ENCODE results near the gene DLEU7.

The DLEU7 gene

GRCh38 chr13:50843257-50844083, at the start of gene DLEU7:
Gene DLEU7, minus strand, starts transcription at chr13:50843692. Its CDS starts 46 bp downstream, at chr13:50843646.
- no peak for FAIRE-seq

- FAIRE-seq, result no peak
Observed at GRCh38 chr13:50892210-50892944, 48.9 kb upstream of the DLEU7 start.

- no peak for FAIRE-seq
Observed at GRCh38 chr13:50891206-50891605, 47.7 kb upstream of the DLEU7 start.

GRCh38 chr13:50889317-50889716, 45.8 kb upstream of the DLEU7 start:
- FAIRE-seq, result no peak

GRCh38 chr13:50888362-50888761, 44.9 kb upstream of the DLEU7 start:
- FAIRE-seq, result no peak

GRCh38 chr13:50887151-50887550, 43.7 kb upstream of the DLEU7 start:
- no peak for FAIRE-seq

- no peak for FAIRE-seq
Observed at GRCh38 chr13:50884265-50884664, 40.8 kb upstream of the DLEU7 start.

GRCh38 chr13:50883728-50884127, 40.2 kb upstream of the DLEU7 start:
- no peak for FAIRE-seq

- peak; percentile 77 for FAIRE-seq
Observed at GRCh38 chr13:50882816-50883435, 39.4 kb upstream of the DLEU7 start.

GRCh38 chr13:50873991-50874390, 30.5 kb upstream of the DLEU7 start:
- no peak for FAIRE-seq

- no peak for FAIRE-seq
Observed at GRCh38 chr13:50873467-50873866, 30.0 kb upstream of the DLEU7 start.

GRCh38 chr13:50871405-50871804, 27.9 kb upstream of the DLEU7 start:
- no peak for FAIRE-seq

GRCh38 chr13:50867637-50867945, 24.1 kb upstream of the DLEU7 start:
- no peak for FAIRE-seq

- no peak for FAIRE-seq
Observed at GRCh38 chr13:50866817-50867636, 23.5 kb upstream of the DLEU7 start.

- no peak for FAIRE-seq
Observed at GRCh38 chr13:50864492-50864891, 21.0 kb upstream of the DLEU7 start.

- FAIRE-seq, result no peak
Observed at GRCh38 chr13:50855681-50856080, 12.2 kb upstream of the DLEU7 start.

GRCh38 chr13:50850445-50850844, 7.0 kb upstream of the DLEU7 start:
- no peak for FAIRE-seq

GRCh38 chr13:50847501-50847900, 4.0 kb upstream of the DLEU7 start:
- no peak for FAIRE-seq

- FAIRE-seq, result no peak
Observed at GRCh38 chr13:50846861-50847475, 3.5 kb upstream of the DLEU7 start.

- FAIRE-seq, result no peak
Observed at GRCh38 chr13:50845211-50845610, 1.7 kb upstream of the DLEU7 start.

- no peak for FAIRE-seq
Observed at GRCh38 chr13:50844084-50844875, 788 bp upstream of the DLEU7 start.

- no peak for FAIRE-seq
Observed at GRCh38 chr13:50842990-50843256, 569 bp downstream of the DLEU7 start.
